Transverse colon (tissue), 3 donors: ENCODE data around the gene FANCD2.

Source experiments
- POLR2A ChIP-seq: fragments of 450-650 bp; IDR thresholded peaks from one replicate; pipeline ENCODE4 v1.6.1; 2016; ENCODE audit warnings: antibody characterized with exemption, mild to moderate bottlenecking, moderate library complexity
- TF ChIP-seq, protein P1 (sequence below), 5 experiments: fragments of 200-600 bp in 3 of 5; fragments of 450-650 bp in 2 of 5; sonication (generic) in 3 of 5; IDR thresholded peaks; 1 replicate in 2 of 5; 2 replicates in 3 of 5; pipeline ENCODE4 v1.5.1; 2016 to 2017; ENCODE audit warnings: antibody characterized with exemption in 5 of 5, inconsistent platforms in 3 of 5, mild to moderate bottlenecking in 2 of 5, moderate library complexity in 1 of 5

DNA sequence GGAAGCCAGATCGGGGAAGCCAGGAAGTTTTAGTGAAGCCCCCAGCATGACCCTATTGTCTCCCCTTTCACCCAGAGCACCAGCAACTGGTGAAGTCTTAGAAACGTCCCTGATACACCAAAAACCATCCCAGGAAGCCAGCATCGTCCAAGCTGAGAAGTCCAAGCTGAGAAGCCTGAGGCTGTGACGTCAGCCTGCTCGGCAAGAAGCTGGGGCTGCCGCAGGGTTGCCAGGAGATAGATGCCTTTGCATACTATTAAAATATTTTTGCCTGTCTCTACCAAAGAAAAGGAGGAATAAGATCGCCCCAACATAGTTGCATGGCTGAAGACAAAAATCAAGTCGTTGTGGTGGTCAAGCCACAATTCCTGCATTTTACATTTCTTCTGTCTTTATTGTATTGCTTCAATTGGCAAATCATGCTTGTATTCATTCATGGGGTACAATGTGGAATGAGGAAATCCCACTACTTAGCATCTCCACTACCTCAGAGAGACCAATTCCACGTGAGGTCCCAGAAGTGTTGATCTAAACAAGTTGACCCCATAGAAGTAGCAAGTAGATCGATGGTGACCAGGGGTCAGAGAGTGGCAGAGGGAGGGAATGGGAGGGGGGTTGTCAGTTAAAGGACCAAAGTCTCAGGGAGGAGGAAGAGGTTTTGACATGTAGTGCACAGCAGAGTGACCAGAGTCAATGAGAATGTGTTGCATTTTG lies 20.0 kb upstream of the FANCD2 start:
- TF ChIP-seq, protein P1, sequence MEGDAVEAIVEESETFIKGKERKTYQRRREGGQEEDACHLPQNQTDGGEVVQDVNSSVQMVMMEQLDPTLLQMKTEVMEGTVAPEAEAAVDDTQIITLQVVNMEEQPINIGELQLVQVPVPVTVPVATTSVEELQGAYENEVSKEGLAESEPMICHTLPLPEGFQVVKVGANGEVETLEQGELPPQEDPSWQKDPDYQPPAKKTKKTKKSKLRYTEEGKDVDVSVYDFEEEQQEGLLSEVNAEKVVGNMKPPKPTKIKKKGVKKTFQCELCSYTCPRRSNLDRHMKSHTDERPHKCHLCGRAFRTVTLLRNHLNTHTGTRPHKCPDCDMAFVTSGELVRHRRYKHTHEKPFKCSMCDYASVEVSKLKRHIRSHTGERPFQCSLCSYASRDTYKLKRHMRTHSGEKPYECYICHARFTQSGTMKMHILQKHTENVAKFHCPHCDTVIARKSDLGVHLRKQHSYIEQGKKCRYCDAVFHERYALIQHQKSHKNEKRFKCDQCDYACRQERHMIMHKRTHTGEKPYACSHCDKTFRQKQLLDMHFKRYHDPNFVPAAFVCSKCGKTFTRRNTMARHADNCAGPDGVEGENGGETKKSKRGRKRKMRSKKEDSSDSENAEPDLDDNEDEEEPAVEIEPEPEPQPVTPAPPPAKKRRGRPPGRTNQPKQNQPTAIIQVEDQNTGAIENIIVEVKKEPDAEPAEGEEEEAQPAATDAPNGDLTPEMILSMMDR (IDR thresholded peaks at IDR 0.05): no peak
- TF ChIP-seq POLR2A: no peak
